ENCODE results near the gene LYPD1.

The LYPD1 gene

DNA sequence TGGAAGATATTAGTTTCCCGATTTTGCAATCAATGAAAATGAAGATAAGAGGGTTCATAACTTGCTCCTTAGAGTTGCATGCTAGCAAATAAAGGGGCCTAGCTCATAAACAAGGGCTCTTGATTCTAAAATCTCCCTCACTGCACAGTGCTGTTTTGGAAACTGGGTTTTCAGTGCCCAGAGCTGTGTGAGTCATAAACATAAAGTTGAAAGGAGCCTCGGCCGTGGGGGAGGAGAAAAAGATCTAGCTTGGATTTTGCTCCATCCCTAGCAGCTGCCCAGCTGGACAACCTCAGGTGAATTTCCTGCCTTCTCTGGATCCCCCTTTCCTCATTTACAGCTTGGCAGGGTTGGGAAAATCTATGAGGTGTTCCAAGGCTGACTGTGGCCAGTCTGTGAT, 42.5 kb downstream of the LYPD1 start:
- no peak for DNase-seq

DNA sequence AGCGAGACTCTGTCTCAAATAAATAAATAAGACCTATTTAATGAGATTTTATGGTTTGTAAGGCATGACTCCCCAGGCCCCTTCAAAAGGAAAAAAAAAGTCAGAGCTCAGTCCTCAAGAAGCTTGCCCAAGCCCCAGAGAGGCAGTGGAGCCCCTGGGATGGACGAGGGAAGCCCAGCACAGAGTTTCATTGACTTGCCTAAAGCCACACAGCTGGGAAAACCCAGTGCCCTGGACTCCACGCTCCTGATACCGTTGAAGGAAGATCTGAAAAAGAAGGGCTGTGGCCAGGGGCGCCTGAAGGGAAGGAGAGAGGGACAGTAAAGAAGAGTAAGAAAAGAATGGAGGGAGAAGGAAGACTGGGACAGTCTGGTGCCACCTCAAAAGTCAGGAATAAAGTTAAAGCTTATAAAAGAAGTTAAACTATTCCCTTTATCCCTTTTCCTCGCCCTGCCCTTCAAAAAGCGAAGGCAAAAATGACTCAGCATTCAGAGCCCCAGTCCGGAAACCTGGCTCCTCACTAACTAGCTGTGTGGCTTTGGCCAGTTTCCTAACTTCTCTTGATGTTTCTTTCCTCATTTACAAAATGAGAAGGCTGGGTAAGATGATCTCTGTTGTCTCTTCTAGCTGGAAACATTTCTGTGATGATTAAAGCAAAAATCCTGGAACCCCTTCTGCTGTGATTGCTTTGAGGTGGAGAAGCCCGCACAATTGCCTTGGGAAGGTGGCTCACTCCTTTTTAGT, 46.7 kb downstream of the LYPD1 start:
- no peak for DNase-seq

DNA sequence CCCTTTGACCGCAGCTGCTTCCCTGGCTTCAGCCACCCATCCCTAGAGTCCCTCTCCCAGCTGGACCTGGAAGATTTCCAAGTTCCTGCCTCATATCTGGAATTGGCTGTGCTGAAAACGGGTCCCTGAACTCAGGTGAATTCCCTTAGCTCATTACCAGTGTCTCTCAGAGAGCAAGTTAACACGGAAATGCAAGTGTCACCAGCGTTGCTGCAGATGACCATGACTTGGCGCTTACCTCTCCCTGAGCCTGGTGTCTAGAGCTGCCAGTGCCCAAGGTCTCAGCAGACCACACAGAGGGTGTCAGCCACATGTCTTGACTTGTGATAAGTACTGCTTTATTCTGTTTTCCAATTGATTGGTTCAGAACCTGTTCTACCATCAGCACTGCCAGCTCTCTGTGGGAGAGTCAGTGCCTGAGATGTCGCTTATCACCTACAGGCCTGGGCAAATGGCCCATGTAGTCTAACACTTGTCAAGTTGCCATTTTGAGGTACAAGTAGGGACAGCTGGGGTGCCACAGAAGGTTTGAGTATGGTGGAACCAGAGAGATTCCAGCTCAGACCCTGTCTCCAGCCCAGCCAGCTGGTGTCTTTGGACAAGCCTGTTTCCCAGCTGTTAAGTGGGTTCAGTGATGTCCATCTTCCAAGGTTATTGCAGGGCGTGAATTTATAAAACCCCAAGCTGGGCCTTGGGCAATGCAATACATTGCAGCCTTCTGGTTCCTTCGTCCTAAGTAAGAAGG, 48.7 kb downstream of the LYPD1 start:
- DNase-seq, result no peak

DNA sequence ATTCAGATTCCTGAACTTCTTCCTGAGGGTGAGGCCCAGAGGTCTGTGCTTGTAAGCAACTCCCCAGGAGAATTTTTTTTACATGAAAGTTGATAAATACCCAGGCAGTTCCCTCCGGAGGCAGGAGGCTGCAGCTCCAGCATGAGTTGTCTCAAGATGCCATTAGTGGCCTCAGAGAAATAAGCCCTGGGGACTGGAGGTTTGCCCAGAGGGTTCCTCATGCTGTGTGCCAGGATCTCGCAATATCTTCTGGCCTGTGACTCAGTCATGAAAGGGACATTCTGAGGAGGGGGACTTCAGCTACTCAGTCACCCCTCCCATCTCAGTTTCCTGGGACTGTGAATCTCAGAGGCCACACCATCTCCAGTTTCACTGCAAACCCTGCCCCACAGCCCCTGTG, 49.9 kb downstream of the LYPD1 start:
- no peak for DNase-seq

DNA sequence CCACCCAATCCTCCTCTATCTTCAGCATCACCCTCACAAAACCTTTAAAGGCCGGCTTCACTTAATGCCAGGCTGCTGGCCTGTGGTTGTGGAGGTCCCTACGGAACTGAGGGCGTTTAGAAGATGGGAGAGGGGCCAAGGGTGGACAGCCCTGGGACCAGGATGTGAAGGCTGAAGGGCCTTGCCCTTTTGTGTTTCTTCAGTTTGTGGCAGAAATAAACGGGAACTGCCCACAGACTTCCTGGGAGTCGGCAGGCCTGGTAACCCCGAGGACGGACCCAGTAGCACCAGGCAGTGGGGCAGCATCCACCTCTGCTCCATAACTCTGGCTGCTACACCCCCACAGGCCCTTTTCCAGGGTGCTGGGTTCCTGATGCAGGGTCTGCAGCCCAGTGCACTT, 51.3 kb downstream of the LYPD1 start:
- DNase-seq, result no peak

DNA sequence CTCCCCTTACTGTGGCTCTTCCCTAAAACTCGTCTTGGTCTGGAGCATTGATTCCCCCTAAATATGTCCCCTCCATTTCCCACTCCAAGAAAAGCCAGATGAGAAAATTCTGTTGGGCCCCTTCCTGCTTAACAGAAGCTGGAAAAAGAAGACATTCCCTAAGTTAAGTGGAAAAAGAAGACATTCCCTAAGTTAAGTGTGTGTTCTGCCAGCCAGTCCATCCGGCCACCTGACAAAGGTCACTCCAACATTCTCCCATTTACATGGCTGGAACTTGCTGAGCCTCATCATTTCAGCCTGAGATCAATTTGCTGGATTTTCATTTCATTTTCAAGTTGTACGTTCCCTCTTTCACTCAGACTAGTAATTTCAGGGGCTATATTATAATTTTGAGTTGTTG, 52.0 kb downstream of the LYPD1 start:
- DNase-seq, result no peak

DNA sequence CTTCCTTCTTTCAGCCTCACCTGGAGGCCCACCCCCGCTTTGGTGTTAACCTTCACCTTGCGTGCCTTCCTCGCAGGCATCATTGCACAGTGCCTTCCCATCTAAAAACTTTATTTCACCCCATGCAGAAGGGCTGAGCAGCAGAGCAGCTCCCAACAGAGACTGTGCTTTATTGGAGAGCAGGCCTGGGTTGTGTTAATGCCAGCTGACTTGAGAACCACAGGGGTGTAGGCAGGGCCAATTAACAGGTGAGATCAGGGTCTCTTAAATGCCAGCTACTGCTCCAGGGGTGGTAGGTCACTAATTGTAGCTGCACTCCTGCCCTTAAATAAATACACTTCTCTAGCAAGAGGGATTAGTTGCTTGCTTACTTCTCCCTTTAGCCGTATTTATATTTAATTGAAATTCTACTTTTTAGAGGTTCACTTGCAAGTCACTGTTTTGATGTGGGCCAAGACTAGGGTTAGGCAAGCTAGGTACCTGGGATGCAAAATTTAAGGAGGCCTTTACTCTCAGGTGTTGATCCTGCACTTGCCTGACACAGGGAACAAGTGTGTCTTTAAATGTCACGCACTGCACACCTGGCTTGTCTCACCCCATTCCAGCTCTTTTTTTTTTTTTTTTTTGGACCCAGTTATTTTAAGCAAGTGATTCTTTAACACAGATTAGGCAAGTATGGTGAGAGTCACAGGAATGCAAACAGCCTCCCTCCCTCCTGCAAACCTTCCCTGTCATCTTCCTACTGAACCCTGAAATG, 54.5 kb downstream of the LYPD1 start:
- no peak for DNase-seq

DNA sequence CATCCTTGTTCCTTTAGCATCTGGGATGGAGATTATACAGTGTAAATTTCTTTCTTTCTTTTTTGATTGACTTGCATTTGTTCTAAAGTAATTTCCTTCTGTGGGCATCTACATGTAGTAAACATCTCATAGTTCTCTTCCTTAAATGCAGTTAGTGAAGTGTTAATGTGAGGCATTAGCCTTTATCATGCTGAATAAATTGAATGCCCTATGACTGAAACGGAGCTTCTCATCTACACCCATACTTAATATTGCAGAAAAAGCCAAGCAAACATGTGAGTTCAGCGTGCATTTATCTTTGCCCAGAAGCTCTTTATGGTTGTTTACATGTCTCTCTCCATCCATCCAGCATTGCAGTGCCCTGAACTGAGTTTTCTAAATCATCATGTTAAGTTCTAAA, 58.3 kb downstream of the LYPD1 start:
- no peak for DNase-seq

DNA sequence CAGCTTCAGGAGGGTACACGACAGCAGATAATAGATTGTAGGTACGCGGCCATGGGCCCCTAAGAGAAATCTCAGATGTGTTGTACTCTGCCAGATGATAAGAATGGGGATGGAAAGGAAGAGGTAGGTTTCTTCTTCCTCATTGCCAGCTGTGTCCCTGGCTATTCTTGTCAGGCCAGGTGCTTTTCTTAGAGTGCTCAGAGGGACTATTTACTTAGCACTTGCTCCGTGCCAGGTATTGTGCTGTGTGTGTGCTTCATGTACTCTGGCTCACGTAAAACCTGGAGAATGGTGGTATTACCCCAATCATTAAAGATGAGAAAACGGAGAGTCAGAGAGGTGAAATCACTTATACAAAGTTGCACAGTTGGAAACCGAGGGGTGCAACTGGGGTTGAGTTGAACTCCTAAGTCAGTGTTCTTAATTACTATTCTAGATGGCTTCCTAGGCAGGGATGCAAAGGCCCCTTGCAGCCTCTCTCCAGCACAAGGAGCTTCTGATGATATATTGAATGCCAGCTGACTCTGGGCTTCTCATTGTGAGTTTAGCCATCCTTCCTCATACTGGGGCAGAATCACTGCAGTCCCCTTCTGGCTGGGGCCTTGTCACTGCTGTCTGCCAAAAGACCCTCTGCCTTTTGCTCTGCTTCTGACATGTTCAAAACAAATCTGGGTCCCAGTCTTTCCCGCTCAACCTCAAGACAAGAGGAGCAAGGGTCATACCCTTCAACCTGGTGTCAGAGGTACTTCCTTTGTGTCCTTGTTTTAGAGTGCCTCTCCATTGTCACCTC, 60.7 kb downstream of the LYPD1 start:
- no peak for DNase-seq

DNA sequence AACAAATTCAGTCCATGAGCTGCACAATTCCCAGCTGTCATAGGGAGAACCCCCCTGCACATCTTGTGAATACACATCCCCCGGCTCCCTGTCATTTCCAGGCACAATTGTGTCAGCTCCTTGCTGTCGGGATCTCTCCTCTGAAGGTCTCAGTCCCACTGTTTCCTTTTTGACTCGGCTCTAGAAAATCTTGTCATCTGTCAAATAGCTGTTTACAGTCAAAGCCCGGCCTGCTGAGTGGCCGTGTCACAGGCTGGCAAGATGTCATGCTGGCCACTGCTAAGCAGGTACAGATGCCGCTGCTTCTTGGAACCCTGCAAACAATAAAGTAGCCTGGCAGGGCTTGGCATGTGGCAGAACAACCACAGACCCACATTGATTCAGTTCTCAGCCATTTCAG, 61.7 kb downstream of the LYPD1 start:
- DNase-seq, result no peak

DNA sequence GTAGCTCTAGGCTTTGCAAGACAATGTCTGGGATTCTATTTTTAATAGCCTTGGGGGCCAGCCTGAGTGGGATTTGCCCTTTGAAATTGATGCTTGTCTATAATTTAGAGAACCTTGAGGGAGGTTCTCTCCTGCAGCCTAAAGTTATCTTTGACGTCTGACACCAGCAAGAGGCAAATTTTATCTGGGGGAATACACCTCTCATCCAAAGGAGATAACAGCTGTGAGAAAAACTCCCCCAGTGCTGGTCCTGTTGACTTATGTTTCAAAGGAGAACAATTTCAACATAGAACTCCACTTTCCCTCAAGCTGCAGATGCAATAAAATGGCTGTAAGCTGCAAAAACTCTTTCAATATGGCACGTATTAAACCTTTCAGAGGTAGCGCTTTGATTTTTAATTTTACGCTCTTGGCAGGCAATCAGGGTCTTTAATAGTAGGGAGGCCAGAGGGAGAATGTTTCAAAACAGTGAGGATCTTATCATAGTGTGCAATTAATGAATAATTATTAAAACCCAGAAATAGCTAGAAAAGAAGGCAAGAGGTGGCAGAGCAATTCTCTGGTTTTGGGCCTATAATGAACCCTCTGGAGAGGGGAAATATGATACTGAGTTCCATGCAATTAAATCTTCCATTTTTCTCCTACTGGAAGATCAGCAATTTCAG, 62.4 kb downstream of the LYPD1 start:
- DNase-seq, result no peak

DNA sequence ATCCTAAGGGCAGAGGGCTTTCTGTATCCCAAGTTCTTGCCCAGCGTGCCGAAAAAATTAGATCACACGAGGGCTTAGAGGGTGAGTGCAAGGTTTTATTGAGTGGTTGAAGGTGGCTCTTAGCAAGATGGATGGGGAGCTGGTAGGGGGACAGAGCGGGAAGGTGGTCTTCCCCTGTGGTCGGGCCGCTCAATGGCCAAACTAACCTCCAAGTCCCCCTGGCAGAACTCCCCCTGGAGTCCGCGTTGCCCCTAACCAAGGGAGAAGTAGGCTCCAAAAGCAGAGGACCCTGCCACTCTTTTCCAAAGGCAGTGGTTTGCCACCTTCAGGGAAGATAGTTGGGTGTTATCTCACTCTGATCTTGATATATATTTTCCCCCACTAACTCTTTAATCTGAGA, 63.4 kb downstream of the LYPD1 start:
- DNase-seq, result no peak

DNA sequence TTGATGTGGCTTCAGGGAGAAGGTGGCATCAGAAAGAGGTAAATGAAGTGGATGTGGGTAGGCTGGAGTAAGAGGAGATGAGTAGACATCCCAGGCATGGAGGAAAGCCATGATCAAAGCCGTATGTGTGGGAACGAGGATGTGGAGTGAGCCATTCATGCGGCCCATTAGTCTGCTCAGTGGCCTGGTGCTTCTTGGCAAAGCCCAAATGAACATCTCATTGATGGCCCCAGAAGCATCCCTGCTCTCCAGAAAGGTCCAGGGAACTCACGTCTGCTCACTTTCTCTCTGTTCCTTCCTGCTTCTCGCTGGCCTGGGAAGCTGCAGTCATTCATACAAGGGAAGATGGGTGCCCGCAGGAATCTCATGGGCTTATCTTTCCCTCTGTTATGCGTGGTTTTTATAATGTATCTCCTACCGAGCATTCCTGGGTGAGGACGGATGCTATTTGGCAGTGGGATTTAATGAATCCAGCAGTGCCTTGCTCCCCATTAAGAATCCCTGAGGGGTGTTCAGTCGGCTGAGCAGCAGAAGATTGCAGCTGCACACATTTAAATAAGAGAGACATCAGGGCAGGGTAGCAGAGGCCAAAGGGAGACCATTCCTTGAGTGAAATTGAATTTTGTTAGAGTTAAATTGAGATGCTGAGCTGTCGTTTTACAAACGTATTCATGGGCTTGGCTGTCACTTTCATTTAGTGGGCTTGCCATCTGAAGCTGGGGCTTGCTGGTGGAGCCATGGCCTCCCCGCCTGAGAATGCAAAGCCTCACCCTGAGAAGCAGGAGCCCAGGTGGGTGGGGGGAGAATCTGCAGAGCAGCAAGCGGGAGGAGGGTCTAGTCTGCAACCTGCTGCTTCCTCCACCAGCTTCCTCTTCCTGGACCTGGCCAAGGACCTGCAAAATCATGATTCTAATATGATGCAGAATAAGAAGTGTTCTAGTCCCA, 64.5 kb downstream of the LYPD1 start:
- no peak for DNase-seq

DNA sequence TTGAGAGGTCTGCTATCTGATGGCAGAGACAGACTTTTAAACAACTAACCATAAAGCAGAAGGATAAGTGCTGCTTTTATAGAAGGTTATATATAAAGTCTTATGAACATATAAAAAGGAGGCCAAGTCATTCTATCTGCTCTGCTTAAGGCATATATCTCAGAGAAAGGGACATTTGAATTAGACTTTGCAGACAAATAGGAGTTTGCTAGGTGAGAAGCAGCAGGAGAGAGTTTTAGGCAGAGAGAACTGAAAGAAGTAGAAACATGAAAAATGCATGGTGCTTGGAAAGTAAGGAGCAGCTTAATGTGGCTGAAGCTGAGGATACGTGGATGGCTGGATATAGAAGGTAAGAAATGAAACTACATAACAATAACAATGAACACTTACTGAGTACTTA, 65.4 kb downstream of the LYPD1 start:
- no peak for DNase-seq

DNA sequence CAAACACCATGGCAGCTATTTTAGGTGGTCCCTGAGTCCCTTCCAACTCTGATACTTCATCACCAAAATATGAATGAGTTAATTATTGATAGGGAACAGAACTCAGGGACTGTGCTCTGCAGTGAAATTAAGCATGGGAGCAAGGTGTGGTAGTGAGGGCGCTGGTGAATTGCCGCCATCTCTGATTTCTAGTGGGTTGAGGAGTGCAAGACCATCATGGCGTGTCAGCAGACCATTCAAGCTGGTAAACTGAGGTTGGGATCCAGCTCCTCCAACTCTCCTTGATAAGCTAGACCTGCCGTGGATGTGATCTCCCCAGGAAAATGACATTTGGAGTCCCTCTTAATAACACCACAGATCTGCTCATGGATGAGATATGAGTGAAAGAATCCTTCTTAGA, 70.4 kb downstream of the LYPD1 start:
- DNase-seq, result no peak

DNA sequence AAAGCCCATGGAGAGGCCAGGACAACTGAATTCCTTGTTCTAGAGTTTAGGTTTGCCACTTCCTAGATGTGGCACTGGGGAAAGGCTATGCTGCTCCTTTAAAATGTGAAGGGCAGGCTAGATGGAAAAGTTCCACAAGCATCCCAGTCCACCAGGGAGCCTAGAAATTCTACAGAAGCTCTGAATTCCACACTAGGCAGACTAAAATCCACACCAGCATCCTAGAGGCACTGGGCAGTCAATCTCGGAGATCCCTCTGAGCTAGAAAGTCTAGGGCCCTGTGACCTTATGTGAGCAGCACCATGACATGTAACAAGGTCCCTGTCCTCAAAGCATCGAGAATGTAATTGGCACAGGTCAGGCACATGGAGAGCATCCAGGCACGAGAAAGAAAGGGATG, 71.5 kb downstream of the LYPD1 start:
- no peak for DNase-seq

DNA sequence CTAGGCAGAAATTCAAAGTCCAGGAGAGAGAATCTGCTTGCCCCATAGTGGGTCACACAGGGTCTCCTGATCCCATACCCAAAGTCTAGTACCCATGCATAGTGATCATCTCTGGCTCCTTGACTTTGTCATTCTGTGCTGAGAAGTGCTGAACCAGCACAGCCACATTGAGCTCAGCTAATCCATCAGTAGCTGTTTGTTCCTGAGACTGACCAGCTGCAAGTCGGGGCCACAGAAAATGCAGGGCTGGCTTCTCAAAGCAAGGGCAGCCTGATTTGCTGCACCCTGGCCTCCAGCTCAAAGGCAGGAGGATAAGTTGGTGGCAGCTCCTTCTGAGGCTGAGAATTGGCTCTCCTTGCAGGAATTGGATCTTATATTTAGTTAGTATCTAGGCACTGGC, 72.2 kb downstream of the LYPD1 start:
- no peak for DNase-seq

DNA sequence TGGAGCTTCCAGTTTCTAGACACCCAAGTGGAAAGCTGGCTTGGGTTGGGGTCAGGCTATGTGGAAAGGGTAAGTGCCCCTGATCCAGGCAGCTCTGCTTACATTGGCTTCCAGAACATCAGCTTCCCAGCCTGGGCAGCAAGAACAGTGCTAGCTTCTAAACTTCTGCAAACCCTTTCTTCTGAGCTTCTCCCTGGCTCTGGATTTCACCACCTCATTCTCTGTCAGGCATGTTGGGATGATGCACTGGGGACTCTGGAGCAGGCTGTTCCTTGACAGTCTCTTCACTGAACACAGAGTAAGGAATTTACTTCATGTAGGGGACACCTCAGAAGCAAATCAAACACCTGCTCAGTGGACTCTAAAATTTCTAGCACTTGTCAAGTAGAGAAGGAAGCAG, 72.8 kb downstream of the LYPD1 start:
- no peak for DNase-seq

DNA sequence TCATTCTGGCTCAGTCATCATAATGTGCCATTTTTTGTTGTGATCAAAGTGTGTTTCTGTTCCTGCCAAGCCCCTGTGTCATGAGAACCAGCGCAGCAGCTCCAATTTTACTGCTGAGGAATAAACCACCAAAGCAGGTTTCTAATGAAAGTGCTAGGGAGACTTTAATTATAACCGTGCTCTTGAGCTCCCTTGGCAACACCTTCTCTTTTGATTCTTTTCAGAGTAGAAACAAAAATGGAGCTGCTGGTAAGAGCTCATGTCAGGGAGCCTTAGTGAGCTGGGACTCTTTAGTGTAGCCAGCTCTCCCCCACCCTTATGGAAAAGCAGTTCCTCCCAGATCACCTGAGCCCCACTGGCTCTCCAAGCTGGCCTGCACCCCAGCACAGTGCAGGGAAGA, 74.3 kb downstream of the LYPD1 start:
- no peak for DNase-seq

DNA sequence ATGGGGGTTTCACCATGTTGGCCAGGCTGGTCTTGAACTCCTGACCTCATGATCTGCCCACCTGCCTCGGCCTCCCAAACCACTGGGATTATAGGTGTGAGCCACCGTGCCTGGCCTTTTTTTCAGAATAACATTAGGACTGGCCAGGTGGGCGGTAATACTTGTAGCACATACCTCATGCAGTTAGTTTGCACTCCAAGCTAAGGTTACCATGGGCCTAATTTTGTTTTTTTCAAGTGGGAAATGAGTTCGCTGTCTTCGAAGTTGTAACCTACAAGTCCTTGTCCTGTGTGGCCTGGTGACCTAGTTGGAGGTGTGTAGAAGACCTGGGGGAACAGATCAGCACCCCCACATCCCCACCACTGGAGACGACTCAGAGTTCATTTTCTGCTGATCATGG, 74.8 kb downstream of the LYPD1 start:
- DNase-seq, result no peak
